HG03520 (cell line): Measurements from ENCODE around the gene MOB3C.
A peak's percentile ranks its signal among the peaks of the same experiment; 100 is the strongest.

Source experiments
- ATAC-seq: cut with Tn5 transposase; IDR thresholded peaks from one replicate; pipeline ENCODE4 v1.9.1; 2021; ENCODE audit warnings: mild to moderate bottlenecking, moderate library complexity; ENCODE audit not compliant: unreplicated experiment

Gene MOB3C

DNA sequence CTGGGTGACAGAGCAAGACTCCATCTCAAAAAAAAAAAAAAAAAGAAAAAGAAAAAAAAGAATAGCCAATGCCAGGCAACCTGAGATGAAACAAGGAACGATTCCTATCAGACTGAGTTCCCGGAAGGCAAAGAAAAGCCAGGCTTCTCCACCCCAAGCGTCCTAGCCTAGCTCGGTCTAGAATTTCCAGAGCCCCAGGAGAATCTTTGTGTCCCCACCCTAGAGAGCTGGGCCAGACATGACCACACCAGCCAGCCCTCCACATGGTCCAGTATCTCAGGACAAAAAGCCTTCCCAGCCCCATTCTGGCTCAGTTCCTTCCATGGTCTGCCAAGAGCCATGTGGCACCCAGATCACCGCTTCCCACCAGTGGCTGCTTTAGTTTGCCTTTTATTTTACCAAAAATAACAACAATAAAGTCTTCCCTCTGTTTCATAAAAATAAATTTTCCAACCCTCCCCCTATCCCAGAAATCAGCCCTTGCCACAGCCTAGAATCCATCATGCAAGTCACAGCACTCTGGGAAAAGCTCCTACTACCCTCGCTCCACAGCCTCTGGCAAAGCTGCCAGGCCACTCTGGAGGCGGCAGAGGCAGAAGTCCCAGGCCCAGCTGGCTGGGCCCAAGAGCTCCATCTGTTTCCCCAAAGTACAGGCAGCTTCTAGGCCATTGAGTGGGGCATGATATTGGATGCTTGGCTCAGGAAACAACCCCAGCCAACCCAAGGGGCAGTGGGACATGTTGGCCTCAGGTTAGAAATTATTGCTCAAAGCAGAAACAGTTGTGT is 9.1 kb downstream of the MOB3C start:
- no peak for ATAC-seq

DNA sequence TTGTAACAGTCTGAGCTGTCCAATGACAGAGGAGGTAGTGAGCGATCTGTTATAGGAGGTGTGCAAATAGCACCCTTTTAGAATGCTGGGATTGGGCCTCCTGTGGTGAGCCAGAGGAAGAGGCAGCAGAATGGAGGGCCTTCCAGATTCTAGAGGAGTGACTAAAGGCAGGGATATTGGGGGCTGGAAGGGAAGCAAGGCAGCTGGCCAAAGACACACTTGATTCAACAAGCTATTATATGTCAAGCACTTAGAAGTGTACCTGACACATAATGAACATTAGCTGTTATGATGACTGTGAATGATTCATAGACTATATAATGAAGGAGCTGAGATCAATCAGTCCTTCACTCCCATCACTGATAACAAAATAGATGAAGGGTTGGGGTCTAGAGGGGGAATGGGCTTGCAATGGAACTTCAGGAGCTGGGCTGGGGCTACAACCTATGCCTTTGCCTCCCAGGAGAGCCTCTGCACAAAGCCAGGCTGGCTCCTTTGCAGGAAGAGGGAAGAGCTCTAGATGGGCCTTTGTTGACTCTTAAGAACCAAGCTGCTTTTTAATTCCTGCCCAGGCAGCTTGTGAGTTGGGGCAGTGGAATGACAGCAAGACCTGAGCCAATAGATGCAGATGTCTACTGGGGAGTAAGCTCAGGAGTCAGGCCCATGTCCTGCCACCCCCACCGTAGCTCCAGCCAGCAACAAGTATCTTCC is 10.2 kb downstream of the MOB3C start:
- no peak for ATAC-seq

DNA sequence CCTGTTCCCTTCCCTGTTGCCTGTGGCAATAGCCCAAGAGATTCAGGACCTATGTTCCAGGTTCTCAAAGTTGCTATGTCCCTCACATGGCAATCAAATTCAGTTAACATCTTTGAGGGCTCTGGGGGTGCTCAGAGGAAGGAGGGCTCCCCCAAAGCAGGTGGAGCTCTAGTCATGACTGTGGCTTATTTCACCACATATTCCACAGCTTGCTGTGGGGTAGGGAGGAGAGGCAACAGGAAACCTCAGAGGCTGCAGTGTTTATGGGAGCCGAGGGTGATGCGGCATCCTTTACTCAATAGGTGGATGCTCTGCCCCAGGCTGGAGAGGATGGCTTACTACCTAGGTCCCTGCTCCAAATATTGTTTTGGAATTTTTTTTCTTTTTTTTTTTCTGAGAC is 11.4 kb downstream of the MOB3C start:
- no peak for ATAC-seq

DNA sequence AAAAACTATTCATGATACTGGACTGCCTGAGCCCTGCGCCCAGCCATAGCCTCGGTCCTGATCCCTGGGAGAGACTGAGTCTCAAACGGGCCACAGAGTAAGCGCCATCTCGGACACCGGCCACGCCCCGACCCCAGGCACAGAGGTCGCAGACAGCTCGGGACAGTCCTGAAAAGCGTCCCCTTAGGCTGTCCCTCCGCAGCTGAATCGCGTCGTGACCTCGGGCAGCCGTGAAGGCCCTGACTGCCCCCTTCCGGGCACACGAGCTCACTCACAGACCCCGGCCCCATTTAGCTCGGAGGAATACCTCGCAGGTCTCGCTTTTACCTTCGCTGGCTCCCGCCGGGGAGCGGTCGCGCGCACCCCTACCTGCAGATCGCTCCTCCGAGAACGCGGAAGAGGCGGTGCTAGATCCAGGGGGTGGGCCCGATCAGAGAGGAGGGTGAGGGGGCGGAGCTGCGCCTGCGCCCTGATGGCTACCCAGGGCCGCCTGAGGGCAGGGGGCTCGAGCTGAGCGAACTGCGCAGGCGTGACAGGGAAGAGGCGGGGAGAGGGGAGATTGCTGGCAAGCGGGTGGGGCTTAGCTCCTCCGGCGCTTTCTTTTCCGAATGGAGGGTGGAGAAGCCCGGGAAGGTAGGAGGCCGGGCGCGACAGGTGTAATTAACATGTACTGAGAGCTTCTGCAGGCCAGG is 12.6 kb downstream of the MOB3C start, which contains the start of gene MKNK1:
Gene MKNK1, minus strand, starts transcription at position 411 of the 692 bp plus-strand sequence. CDS start 20,941 bp downstream, outside the sequence.
- ATAC-seq, result peak; percentile 92

DNA sequence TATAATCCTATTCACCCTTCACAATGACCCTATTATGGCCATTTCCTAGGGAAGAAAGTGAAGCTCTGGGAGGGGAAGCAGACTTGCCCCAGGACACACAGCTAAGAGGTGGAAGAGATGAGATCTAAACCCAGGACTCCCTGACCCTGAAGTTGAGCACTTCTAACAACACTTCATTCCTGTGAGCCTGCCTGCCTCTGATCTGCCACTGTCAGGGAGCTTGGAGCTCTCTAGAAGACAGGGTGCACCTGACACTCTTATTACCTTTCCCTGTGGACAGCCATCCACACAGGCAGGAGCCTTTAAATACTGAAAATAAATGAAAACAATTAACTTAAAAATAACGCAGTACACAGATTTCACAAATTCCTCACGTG is 13.1 kb downstream of the MOB3C start:
- no peak for ATAC-seq

DNA sequence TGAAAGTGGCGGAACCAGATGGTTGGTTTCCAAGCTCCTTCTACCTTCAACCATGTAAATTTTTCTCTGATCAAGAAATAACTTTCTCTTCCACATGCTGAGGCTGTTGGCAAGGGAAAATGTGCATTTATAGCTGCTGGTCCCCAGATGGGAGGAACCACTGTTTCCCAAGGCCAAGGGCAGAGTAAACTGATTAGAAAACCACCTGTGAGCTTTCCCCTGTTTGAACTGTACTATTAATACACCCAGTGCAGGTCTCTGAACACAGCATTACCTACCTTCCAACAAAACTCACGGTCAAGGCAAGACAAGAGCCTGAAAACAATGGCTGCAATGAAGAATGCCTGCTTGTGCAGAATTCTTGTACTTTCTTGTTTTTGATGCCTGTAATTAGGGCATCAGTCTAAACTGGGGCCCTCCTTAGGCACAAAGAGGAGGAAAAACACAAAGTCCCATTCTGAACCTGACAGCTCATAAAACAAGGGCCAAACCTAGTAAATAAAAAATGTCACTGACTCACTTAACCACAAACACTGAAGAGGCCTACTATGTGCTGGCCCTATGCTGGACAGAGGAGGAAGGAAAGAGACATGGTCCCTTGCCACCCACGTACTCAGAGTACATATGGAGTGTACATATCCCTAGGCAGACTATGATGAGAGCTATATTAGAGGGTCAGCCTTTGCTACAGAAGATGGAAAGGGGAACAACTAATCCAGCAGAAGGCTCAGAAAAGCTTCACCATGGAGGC is 15.2 kb downstream of the MOB3C start:
- ATAC-seq, result no peak

DNA sequence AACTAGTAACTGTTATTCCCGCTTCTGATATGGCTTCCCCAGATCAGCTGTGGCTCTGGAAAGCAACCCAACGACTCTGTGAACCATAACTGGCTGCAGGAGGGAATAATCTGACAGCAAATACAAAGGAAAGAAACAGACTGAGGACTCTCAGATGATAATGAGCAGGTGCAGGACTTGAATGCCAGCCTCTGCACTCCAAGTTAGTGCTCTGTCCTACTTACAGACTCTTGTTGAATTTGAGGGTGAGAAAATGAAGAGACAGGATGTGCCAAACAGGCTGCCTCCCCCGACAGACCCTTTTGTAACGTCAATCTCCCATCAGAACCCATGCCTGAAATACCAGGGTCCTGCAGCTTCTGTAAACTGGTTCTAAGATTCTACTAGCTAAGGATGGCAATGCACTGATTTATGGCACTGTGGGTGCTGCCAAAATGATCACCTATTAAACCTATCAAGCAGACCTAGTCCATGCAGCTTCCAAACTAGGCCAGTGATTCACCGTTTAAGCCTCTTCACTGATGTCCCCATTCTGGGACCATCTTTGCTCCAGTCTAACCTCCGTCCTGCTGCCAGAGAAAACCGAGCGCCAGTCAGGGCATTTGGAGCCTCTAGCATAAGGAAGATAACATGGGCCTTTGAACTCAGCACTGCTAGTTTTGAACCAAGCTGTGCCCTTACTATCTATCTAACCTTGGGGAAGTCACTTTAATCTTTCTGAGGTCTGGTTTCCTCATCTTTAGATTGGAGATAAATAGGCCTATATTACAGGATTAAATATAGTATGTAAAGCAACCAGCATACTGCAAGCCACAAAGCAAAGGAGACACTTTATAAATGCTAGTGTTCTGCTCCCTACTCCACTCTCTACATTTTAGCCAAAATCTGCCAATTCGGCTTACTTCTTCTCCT is 17.3 kb downstream of the MOB3C start:
- ATAC-seq, result no peak

DNA sequence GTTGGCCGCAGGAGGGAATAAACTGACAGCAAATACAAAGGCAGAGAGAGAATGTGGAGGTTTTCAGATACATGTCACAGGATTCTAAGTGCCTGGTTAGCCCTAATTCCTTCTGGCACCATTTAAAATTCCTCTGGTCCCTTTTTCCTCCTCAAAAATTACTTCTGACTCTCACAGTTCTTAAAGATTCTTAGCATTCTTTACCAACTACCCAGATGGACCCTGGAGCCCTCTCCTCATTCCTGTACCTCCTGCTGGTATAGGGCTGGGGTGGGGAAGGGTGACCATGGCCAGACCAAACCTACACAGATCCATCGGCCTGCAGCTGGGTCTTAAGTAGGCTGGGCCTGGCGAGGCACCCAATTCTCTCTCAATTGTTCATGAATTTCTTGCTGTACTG is 19.8 kb downstream of the MOB3C start:
- ATAC-seq, result no peak

DNA sequence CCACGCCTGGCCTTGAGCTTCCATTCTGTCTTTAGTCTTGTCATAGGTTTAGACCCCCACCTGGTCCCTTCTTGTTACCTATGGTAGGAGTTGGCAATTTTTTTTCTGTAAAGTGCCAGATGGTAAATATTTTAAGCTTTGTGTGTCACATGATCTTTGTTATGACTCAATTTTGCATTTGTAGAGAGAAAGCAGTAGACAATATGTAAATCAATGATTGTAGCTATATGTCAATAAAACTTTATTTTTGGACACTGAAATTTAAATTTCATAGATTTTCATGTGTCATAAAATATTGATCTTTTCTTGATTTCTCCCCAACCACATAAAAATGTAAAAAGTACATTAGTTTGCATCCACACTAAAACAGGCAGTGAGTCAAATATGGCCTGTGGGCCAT is 20.6 kb downstream of the MOB3C start:
- no peak for ATAC-seq

DNA sequence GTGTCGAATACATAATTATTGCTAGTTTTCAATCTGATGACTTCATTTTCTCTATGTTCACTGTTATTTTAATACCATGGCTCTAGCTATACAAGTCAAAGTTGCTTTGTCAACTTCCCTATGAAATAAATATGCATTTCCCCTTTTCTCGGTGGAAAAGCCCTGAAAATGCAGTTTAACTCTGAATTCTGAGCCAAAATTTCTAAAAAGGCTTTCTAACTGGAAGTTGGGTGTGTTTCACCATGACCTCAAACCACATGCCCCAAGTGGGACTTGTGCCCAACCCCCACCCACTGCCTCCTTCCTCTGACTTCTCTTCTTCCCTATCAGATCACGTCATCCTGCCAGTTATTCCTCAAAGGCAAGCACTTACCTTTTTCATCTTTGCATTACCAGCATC is 21.5 kb downstream of the MOB3C start:
- no peak for ATAC-seq

DNA sequence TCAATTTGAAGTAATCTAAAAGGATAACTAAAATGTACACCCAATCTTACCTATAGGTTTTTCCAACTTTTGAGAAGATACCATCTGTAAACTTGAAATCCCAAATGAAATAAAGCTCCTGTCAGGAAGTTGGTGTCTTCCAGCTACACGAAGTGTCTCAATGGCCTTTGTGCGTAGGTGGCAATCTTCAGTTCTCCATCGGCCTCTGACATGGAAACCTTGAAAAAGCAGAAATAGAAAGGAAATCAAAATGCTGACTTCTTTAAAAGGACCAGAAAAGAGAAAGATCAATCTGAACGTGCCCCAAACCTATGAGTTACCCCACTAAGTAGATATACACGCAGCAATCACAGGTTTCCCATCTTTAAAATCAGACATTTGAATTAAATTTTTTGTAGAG is 22.5 kb downstream of the MOB3C start:
- no peak for ATAC-seq

DNA sequence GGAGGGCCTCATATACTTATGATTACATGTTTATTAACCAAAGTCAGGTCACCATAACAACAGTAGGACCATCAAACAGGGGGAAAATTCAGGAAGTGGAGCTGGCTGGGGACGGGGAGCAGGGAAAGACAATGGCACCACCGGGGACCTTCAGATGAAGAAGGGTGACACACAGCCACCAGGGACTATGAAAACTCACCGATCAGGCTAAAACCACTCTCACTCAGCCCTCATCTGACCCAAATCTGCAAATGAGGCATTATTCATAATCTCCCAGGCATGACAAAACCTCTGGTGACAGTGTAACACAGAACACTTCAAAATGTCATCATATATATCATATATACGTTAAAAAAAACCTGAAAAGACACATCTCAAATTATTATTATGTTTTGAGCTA is 23.8 kb downstream of the MOB3C start:
- ATAC-seq, result no peak

DNA sequence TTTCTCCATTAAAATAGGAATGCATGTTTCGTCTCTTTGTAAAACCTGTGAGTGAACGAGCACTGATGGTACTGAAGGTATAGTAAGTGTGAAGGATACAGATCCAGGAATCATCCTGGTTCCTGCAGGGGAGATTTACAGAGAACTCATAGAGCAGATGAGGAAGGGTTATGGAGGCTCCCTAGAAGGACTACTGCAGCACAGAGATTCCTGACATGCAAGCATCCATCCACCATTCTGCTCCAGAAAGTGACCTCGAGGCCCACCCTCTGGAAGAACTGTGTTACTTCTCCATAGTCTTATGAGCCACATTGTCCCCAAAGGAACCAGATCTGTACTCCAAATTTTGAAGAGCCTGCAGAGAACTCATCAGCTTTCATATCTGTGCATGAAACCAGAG is 27.1 kb downstream of the MOB3C start:
- ATAC-seq, result no peak

DNA sequence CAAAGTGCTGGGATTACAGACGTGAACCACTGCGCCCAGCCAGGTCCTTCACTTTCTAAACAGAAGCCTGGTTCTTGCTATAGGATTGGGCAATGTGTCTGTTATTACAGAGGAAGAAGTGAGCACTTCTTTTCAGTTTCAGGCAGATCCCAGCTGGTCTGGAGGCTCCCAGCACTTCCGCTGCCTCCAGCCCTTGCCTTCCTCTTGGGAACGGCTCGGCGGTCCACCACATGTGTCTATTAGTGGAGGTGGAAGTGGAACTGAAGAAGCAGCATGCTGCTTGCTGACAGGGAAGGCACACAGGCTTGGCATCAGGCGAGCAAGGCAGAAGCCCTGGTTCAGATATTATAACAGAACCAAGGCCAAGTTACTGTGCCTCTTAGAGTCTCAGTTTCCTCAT is 29.5 kb downstream of the MOB3C start:
- no peak for ATAC-seq

DNA sequence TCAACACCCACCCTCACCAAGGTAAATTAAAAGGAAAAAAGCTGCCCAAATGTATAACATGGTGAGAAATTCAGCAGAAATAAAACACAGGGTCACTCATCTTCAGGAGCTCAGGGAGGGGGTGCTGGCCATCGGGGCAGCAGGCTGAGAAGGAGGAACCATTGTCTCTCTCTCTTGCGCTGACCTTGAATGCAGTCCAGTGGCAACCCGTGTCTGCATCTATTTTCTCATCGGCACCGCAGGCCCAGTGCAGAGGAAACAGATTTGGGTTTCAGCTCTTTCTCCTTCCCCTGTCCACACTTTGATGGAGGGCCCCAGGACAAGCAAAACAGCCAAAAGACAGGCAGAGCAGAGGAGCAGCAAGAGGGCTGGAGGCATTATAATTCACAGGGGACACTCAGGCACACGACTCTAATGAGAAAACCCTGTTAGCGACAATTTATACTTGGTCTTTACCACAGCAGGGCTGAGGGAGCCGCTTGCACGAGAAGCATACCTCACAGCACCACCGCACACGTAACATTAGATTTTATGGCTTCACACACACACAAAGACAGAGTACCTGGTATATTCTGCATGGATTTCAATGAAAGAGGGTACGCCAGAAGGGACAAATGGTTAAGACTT is 31.2 kb downstream of the MOB3C start:
- no peak for ATAC-seq

DNA sequence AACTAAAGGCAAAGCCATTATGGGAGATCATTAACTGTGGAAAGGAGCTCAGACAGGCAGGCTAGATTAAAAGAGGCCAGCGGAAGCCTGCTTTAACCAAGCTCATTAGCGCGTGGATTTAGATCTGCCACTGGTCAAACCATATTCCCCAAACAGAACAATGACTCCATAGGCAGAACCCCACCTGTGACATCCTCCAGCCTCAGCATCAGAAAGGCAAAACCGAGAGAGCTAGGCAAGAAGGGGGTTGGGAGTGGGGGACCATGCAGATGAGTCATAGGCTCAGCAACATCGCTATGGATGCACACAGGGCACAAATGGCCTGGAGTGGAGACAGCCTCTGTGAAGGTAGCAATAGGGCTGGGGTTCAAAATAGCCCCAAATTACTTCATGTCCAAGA is 33.1 kb downstream of the MOB3C start:
- ATAC-seq, result no peak

DNA sequence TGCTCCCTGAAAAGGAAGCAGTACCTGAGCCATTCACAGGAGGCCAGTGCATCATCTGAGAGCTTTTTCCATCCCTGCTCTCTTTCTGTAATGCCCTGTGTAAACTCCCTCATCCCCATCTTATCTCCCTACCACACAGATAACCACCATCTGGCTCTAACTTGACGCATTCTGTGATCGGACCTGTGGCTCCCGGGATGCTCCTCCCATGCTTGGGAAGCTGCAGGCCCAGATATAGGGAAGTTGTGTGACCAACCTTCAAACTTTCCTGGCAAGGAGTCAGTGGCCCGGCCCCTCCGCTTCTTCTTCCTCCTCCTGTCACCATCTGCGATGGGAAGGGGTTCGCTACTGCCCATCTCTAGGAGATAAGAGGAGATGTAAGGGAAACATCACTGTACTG is 33.6 kb downstream of the MOB3C start:
- no peak for ATAC-seq

DNA sequence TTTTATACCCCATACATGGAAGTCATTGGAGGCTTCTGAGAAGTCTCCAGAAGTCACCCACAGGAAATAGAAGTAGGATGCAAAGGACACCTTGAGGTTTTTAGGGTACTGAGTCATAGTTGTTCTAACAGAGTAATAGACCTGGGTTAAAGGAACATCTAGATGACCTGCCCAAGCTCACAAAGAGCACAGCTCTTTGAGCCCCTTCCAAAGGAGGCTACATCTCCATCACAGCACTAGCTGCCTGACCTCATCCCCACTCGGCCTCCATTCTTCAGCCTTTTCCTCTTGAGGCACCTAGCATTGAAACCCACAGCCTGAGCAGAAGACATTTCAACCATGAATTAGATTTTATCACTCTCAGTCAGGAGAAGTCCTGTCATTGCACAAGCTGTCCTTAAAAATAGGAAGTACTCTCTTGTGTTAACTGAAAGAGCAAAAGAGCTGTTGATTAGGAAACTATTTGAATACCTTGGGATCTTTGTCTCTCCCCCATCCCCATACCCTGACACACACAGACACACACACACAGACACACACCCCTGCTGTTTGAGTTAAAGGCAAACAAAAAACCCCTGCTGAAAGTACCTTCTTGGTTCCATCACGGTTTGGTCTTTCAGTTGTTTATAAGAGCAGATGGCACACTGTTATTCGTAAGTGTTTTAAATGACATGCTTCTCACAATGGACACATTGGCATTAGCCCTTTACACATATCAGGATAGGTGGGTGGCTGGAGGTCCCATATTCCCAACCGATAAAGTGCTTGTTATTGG is 34.7 kb downstream of the MOB3C start:
- no peak for ATAC-seq
